Measurements from ENCODE around the gene FHOD1.

The FHOD1 gene

GRCh38 chr16:67248401-67249177, 1.3 kb upstream of the FHOD1 start, which contains the start of gene SLC9A5:
Gene SLC9A5, plus strand, starts transcription at chr16:67248979. Its CDS starts 36 bp downstream, at chr16:67249015.
- DNase-seq = no peak

GRCh38 chr16:67248073-67248400, 756 bp upstream of the FHOD1 start:
- no peak for DNase-seq

- peak; percentile 27 for DNase-seq
These were observed 507 bp downstream of the FHOD1 start for GRCh38 chr16:67246756-67247191.

- DNase-seq = peak; percentile 19
These were observed 1.1 kb downstream of the FHOD1 start for GRCh38 chr16:67246081-67246755.

- DNase-seq = no peak
These were observed 1.6 kb downstream of the FHOD1 start for GRCh38 chr16:67245674-67246080.

GRCh38 chr16:67245186-67245585, 2.1 kb downstream of the FHOD1 start:
- DNase-seq = no peak

GRCh38 chr16:67244387-67245185, 2.7 kb downstream of the FHOD1 start:
- peak; percentile 69 for DNase-seq

- DNase-seq = no peak
These were observed 3.8 kb downstream of the FHOD1 start for GRCh38 chr16:67243481-67243880.

- DNase-seq = no peak
These were observed 5.0 kb downstream of the FHOD1 start for GRCh38 chr16:67242138-67242730.

GRCh38 chr16:67241008-67241900, 6.0 kb downstream of the FHOD1 start:
- no peak for DNase-seq

- no peak for DNase-seq
These were observed 6.8 kb downstream of the FHOD1 start for GRCh38 chr16:67240506-67240905.

GRCh38 chr16:67238806-67239470, 8.3 kb downstream of the FHOD1 start:
- no peak for DNase-seq

GRCh38 chr16:67238278-67238575, 9.1 kb downstream of the FHOD1 start:
- DNase-seq = no peak

- DNase-seq = no peak
These were observed 9.6 kb downstream of the FHOD1 start for GRCh38 chr16:67237396-67238277.

GRCh38 chr16:67236563-67237395, 10.5 kb downstream of the FHOD1 start:
- DNase-seq = peak; percentile 52

GRCh38 chr16:67235816-67236562, 11.3 kb downstream of the FHOD1 start:
- peak; percentile 15 for DNase-seq

- no peak for DNase-seq
These were observed 13.1 kb downstream of the FHOD1 start for GRCh38 chr16:67234180-67234597.

GRCh38 chr16:67233596-67233995, 13.7 kb downstream of the FHOD1 start:
- no peak for DNase-seq
